GM21529 (cell line): ENCODE measurements around the gene ST6GALNAC1.
"Not testable (repeated sequence)": the region's sequence is repeated elsewhere in the genome, so short reads cannot be mapped to it uniquely, and the experiment has no call there.

Experiments used
- ATAC-seq: cut with Tn5 transposase; IDR thresholded peaks from one replicate; pipeline ENCODE4 v1.9.1; 2021; ENCODE audit not compliant: unreplicated experiment

ST6GALNAC1 gene

DNA sequence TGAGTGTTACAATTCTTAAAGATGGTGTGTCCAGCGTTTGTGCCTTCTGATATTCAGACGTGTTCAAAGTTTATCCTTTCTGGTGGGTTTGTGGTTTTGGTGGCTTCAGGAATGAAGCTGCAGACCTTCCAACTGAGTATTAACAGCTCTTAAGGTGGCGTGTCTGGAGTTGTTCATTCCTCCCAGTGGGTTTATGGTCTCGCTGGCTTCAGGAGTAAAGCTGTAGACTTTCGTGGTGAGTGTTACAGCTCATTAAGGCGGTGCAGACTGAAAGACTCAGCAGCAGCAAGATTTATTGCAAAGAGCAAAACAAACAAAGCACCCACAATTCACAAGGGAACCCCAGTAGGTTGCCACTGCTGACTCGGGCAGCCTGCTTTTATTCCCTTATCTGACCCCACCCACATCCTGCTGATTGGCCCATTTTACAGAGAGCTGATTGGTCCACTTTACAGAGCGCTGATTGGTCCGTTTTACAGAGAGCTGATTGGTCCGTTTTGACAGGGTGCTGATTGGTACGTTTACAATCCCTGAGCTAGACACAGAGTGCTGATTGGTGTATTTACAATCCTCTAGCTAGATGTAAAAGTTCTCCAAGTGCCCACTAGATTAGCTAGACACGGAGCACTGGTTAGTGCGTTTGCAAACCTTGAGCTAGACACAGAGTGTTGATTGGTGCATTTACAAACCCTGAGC lies 29.3 kb downstream of the ST6GALNAC1 start:
- not testable (repeated sequence) for ATAC-seq

DNA sequence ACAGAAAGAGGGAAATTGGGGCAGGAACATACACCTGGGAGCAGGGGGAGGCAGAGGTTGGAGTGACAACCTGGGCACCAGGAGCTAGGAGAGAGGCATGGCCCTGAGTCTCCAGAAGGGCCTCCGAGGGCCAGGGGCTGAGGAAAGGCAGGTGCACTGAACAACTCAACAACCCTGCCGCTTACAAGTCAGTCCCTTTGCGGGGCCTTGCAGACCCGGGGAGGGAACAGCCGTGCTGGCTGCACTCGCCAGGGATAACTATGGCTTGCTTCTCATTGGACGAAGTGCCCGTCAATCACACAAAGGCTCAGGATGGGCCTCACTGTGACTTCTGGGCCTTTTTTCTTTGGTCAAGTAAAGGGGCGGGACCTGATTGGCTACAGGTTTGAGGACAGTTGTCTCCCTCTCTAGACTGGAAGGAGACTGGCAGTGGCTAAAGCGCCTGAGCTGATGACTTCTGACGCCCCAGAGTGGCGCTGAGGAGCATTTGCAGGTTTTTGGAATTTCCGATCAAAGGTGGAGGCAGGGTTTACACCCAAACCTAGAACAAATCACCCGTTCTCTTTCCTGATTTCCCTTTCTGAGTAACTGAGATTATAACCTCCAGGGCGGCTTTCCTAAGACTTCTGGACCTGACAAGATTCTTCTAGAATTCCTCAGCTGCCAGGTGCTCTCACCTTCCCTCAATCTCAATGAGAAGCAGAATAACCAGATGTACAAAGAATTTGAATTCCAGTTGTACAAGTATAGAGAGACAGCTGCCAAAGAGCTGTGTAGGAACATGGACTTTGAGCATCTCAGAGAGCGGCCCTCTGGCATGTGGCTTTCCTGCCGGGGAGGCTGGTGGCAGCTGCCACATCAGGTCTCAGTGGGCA lies 30.3 kb downstream of the ST6GALNAC1 start:
- ATAC-seq: no peak

DNA sequence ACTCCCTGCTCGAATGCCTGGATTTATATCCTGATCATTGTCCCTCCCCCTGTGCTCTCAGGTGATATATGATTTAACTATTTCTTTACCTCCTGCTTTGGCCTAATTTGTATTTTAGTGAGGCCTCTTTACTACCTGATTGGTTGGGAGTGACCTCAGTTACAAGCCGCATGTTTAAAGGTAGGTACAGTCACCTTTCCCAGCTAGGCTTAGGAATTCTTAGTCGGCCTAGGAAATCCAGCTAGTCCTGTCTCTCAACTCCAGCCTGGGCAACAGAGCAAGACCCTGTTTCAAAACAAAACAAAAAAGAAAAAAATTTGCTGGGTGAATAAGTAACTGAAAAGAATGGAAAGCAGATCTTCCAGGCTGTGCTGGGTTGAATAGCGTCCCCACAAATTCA lies 31.1 kb downstream of the ST6GALNAC1 start:
- ATAC-seq: no peak

DNA sequence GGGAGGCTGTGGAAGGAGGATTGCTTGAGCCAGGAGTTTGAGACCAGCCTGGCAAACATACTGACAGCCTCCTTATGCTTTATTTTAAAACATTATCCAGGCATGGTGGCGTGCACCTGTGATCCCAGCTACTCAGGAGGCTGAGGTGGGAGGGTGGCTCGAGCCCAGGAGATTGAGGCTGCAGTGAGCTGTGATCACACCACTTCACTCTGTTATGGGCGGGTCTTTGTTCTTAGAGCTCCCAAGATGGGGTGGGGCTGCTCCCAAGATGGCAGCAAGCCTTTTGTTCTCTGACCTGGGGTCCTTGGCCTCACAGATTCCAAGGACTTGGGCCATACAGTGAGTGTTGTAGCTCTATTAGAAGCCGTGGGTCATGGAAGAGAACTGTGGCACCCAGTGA lies 31.8 kb downstream of the ST6GALNAC1 start:
- no peak for ATAC-seq

DNA sequence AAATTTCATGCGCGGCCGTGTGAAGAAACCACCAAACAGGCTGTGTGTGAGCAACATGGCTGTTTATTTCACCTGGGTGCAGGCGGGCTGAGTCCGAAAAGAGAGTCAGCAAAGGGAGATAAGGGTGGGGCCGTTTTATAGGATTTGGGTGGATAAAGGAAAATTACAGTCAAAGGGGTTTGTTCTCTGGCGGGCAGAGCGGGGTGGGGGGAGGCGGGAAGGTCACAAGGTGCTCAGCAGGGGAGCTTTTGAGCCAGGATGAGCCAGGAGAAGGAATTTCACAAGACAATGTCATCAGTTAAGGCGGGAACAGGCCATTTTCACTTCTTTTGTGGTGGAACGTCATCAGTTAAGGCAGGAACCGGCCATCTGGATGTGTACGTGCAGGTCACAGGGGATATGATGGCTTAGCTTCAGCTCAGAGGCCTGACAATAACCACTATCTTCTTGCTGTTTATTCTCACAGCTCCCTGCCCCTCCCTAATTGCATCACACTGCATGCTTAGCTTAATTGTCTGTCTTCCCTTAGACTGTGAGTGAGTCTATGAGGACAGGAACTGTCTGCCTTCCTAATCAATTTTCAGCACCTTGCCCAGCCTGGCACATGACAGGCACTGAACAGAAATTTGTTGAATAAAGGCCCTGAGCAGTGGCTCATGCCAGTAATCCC lies 32.3 kb downstream of the ST6GALNAC1 start:
- ATAC-seq: not testable (repeated sequence)

DNA sequence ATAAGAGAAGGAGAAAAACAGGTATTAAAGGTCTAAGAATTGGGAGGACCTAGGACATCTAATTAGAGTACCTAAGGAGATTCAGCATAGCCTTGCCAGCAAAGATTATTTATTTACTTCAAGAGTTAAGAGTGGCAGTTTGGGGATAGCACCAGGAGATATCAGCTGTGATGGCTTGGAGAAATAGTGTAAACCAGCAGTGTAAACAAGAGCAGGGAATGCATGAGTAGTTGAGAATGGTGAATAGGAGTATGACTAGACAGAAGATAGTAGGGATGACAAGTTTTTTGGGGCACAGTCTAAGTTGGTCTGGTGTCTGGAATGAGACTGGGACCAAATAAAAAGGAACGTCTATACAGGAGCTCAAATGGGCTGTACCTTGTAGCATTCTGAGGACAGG lies 36.9 kb downstream of the ST6GALNAC1 start:
- ATAC-seq: not testable (repeated sequence)

DNA sequence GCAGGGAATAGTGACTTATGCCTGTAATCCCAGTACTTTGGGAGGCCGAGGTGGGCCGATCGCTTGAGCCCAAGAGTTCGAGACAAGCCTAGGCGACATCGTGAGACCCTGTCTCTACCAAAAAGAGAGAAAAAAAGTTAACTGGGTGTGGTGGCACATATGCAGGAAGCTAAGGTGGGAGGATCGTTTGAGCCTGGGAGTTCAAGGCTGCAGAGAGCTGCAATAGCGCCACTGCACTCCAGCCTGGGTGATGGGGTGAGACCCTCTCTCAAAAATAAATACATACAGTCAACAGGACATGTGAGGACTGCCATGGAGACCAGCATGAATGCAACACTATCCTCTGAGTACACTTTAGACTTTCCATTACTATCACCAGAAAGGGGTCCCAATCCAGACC lies 42.5 kb downstream of the ST6GALNAC1 start:
- no peak for ATAC-seq

DNA sequence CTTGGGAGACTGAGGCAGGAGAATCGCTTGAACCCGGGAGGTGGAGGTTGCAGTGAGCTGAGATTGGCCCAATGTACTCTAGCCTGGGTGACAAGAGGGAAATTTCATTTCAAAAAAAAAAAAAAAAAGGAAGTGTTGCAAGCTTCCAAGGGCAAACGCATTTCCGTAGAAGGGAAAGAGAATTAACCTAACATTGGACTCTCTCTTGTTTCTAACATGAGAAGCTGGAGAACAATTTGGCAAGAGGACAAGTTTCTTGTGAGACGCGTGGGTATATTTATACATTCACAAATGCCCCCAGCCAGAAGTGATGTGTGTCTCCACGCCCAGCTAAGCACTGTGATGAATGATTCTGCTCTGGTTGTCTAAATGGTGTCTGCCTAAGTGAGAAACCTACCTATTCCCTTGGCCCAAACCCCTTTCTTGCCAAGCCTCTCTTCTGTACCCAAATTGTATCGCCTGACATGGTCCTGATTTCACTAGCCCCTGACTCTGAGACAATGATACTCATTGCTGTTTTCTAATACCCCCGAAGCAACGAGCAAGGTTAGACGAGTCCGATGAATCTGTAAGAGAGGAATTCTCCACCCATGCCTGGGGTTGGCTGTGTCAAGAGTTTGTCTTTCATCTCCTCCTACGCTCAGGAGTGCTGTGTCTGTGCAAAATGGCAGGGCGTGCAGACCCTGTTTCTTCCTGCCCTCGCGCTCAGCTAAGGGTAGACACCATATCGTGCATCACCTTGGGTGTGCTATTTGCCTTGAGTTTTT lies 43.7 kb downstream of the ST6GALNAC1 start:
- no peak for ATAC-seq

DNA sequence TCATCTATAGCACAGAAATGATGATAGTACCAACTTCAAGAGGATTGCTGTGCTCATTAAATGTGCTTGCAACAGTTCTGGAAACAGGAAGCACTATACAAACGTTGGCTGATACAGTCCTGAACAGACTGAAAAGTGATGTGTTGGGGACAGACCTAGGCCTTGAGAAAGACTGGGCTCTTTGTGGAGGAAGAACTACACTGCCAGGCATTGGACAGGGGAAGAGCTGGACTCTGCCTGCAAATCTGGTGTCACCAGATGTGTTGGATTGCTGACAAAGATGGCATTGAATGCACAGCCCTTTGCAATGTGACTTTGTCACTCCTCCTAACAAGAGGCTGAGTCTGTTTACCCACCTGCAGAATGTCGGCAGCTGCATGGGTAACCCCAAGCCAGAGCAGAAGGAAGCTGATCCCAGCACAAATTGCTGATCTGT lies 45.5 kb downstream of the ST6GALNAC1 start:
- ATAC-seq: no peak

DNA sequence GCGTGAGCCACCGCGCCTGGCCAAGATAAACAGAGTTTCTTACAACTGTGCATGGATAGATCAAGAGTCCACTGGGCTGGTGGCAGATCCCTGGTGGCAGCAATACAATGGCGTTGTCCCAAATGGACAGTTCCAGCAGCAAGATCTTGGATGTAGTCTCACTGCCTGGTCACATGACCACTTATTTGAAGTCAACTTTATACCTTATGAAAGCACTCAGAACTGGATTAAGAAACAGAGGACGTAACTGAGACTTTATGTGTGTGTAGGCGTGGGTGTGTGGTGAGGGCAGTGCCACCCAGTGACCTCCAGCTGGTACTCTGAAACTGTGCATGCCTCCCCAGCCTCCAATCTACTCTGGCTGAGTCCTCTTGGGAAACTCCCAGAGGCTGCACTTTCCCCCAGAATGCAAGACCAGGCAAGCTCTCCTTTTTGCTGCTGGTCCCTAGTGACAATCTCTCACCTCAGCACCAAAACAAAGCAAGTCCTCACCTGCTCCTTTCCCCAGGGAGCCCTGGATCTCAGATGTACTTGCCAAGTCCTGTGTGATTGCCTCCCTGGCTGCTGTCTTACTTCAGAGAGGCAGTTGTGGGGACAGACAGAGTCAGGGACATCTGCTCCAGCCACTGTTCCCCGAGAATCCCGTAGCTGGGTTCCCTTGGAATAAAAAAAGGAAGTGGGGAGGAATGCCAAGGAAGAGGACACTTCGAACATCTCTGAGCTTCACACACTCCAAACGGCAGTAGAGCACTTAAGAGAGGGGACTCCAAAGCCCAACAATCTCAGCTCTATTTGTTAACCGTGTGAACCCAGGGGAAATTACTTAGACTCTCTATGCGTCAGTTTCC lies 46.2 kb downstream of the ST6GALNAC1 start:
- ATAC-seq: no peak

DNA sequence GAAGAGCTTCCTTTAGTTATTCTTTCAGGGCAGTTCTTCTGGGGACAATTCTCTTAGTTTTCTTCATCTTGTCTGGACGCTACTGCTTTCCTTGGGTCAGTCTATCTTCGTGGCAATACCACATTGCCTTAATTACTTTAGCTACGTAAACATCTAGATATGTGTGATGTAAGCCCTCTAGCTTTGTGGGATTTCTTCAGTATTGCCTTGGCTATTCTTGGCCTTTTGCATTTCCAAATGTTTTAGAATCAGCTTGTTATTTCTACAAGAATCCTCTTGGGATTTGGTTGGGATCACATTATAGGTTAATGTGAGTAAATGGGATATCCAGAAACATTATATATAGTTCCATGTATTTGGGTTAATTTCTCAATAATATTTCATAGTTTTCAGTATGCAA lies 48.9 kb downstream of the ST6GALNAC1 start:
- ATAC-seq: no peak

DNA sequence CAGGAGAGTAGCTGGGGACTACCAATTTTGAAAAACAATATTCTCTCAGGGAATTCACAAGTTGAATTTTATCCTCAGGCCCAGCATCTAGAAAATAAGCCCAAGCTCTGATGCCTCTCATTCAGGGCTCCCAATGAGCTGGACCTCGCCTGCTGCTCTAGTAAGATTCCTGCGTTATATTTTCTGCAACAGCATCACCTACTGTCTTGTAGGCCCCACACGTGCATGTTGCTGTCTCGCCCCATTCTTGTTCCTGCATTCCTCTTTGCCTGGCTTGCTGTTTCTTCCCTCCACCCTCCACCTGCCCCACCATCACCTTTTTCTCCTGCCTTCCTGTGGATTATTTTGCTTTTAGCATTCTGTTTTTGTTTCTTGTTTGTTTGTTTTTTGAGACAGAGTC lies 49.6 kb downstream of the ST6GALNAC1 start:
- no peak for ATAC-seq

DNA sequence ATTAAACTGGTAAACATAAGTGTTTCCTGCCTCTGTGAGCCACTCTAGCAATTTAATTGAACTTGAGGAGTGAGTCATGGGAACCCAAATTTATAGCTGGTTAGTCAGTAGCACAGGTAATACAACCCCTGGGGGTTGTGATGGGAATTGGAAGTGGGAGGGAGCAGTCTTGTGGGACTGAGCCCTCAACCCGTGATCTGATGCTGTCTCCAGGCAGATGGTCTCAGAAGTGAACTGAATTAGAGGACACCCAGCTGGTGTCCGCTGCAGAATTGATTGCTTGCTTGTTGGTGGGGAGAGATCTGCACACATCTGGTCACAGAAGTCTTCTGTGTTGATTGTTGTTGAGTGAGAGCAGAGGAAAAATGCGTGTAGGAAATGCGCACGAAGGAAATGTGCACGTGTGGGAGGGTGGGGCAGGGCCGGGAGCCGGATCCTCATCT lies 50.2 kb downstream of the ST6GALNAC1 start:
- no peak for ATAC-seq

DNA sequence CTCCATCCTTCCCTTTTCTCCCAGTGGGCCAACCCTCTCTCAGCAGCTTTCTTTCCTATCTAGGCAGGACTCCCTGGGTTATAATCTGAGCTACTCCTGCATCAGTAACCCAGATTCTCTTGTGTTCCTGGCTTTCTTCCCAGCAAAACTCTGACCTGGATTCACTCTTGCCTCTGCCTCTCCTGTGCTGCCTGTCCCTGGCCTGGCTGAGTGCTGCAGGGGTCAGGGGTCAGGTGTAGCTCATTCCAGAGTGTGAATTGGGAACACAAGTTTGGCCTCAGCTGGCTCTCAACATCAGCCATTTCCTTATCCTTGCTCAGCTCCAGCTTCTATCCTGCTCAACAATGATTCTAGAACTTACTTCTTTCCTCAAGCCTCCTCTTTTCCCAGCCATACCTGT lies 55.4 kb downstream of the ST6GALNAC1 start:
- ATAC-seq: no peak

DNA sequence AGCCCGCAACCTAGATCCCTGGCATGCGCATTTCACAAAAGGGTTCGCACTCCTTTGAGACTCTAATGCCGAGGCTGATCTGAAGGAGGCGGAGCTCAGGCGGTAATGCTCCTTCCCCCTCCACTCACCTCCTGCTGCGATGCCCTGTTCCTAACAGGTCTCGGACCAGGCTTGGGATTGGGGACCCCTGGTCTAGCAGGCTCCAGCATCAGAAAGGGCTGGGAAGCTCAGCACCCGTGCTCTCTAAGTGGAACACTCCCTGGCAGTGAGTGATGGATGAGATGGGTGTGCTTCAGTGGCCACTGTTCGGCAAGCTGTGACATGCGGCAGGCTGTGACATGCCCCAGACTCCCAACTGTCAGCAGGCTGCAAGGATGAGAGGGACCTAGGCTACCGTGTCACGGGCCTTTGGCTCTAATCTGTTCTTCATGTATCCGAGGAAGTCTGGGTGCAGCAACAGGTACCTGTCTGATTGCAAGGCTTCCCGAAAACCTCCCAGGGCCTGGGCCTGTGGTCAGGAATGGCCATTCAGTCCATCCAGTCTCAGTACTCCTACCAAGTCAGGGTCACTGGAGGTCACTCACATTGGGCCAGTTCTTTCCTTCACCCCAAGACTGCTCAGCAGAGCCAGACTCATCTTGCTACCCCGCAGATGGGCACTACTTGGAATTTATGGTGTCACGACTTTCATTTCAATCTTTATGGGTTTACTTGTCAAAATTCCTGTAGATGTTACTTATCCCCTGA lies 56.6 kb downstream of the ST6GALNAC1 start:
- no peak for ATAC-seq

DNA sequence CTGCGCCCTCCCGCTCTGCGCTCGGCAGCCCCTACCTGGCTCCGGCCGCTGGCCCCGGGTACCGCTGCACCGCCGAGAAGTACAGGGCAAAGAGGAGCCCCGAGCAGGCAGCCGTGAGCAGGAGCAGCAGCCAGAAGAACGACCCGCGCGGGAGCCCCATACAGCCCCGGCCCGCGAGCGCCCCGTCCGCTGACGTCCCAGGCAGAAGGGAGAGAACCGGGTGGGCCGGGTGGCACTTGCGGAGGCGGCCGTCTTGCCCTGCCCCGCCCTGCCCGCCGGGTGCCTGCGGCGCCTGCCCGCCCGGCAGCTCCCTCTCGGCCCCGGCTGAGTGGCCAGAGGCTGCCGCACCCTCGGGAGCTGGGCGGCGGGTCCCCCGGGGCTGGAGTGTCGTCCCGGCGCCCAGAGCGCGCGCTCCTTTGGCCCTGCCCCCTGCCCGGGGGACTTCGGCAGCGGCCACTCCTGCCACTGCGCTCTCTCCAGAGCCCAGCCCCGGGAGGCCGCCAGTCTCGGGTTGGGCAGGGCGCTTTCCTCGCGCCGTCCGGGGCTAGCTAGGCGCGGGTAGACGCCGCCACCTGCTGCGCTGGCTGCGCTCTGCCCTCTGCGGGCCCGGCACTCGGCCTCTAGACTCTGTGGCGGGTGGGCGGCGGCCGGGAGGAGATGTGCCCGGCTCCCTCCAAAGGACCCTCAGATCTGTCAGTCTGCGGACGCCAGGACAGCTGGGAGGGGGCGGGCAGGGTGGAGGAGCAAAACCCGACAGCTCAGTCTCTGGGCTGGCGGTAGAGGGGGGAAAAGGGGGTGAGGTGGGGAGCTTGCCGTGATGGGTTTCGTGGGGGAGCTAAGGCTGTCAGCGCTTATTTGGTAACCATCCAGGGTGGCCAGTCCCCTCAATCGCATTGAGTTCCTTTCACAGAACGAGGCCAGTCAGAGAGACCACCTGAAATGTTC lies 57.6 kb downstream of the ST6GALNAC1 start, which contains the start of gene ST6GALNAC2:
Gene ST6GALNAC2 (minus strand): TSS at position 212 of the 945 bp plus-strand sequence. CDS start 52 bp downstream, at position 160.
- ATAC-seq: no peak

DNA sequence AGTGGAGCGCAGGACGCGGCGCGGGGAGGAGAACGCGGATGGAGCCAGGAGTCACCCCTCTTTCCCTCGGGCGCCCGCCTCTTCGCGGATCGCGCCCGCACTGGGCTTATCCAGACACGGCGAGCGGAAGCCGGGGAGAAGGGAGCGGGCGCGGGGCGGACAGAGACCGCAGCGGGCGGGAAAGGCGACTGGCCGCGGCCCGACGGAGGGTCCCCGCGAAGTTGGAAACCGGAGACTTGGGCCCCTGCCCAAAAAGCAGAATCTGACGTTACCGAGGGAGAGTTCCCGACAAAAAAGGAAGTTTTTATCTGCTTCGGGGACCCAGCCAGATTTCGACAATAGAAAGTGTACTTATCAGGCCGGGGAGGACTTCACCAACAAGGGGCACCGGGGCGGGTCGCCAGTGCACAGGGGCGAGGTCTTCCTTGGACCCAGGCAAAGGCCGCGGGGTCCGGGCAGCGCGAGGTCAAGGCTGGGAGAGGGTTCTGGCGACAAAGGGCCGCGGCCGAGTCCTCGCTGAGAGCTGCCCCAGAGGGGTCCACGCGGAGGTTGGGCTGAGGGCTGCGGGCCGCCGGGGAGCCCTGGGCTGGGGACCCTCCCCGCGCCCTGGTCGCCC lies 58.4 kb downstream of the ST6GALNAC1 start:
- no peak for ATAC-seq
